Neuron (in vitro differentiated cells): ENCODE results near the gene PDE4DIP.
"Not testable (repeated sequence)": the region's sequence is repeated elsewhere in the genome, so short reads cannot be mapped to it uniquely, and the experiment has no call there.

Source experiments
- H2AFZ ChIP-seq: one replicate; pipeline ENCODE4 v1.6.1; 2013; ENCODE audit warnings: low read depth, mild to moderate bottlenecking, inconsistent platforms, low read length, moderate library complexity
- H3K27me3 ChIP-seq: one replicate; pipeline ENCODE4 v1.6.1; 2013; ENCODE audit warnings: low read length; ENCODE audit not compliant: insufficient read depth
- H3K36me3 ChIP-seq: one replicate; pipeline ENCODE4 v1.6.1; 2013; ENCODE audit warnings: low read length; ENCODE audit not compliant: insufficient read depth
- H3K4me1 ChIP-seq: one replicate; pipeline ENCODE4 v1.6.1; 2013; ENCODE audit warnings: low read length; ENCODE audit not compliant: insufficient read depth
- H3K4me3 ChIP-seq: 2 replicates; pipeline ENCODE4 v1.5.1; 2013; ENCODE audit warnings: mild to moderate bottlenecking, low read length, moderate library complexity
- H3K9me3 ChIP-seq: one replicate; pipeline ENCODE4 v1.6.1; 2013; ENCODE audit warnings: low read length

Gene PDE4DIP

DNA sequence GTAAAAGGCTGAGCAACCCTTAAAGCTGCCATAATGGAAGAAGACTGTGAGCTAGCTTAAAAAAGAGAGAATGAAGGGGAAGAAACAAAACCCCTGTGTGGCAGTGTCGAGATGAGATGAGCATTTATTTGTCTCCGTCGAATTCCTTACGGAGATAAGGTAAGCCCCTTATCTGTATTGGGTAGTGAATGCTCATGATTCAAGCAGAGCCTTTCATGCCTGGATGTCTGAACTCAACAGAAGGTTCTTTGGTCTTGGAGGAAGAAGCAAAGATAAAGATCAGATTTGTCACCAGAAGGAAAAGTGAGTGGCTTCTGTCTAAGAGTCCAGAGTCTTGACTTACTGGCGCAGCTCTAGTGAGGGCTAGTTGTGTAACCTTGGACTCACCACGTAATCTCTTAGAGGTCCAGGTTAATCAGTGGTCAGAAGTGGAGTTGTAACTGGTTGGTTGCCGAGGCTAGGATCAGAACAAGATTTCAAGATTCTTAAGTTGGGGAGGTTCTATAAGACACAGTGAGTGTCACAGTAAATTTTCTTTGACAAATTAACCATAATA, 146.1 kb downstream of the PDE4DIP start:
- H3K27me3 ChIP-seq, H2AFZ ChIP-seq, H3K9me3 ChIP-seq, H3K4me1 ChIP-seq, H3K36me3 ChIP-seq, H3K4me3 ChIP-seq: not testable (repeated sequence)

DNA sequence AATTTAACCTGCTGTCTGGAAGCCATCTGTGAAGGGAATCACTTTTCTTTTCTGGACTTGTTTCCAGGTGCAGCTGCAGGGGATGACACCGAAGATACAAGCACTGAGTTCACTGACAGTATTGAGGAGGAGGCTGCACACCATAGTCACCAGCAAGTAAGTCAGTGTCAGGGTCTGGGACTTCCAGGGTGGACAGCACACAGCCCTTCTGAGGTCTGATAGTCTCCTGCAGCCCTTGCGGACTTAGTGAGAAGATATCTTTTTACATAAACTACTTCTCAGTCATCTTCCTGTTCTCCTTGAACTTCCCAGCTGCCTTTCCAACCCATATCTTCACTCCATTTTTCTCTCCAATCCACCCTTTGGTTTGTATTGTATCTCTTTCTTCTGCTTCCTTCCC, 147.6 kb downstream of the PDE4DIP start:
- not testable (repeated sequence) for H3K4me3 ChIP-seq, H2AFZ ChIP-seq, H3K27me3 ChIP-seq, H3K9me3 ChIP-seq, H3K36me3 ChIP-seq, H3K4me1 ChIP-seq

DNA sequence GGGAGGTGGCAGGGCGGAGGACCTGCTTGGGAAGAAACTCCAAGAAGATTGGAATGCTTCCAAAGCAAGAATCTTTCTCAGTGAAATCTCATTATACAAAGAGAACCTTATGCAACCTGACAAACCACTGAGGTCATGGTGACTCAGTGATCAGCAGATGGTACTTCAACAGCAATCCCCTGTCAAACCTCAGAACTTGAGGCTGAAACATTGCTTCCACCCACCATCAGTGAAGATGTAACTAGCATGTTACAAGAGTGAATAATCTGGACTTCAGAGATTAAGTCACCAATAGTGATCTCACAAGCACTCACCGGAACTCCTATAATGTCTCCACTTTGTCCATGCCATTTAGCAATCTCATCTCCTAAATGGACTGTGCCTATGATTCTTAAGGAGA, 148.1 kb downstream of the PDE4DIP start:
- not testable (repeated sequence) for H3K36me3 ChIP-seq, H3K4me3 ChIP-seq, H3K27me3 ChIP-seq, H2AFZ ChIP-seq, H3K4me1 ChIP-seq, H3K9me3 ChIP-seq

DNA sequence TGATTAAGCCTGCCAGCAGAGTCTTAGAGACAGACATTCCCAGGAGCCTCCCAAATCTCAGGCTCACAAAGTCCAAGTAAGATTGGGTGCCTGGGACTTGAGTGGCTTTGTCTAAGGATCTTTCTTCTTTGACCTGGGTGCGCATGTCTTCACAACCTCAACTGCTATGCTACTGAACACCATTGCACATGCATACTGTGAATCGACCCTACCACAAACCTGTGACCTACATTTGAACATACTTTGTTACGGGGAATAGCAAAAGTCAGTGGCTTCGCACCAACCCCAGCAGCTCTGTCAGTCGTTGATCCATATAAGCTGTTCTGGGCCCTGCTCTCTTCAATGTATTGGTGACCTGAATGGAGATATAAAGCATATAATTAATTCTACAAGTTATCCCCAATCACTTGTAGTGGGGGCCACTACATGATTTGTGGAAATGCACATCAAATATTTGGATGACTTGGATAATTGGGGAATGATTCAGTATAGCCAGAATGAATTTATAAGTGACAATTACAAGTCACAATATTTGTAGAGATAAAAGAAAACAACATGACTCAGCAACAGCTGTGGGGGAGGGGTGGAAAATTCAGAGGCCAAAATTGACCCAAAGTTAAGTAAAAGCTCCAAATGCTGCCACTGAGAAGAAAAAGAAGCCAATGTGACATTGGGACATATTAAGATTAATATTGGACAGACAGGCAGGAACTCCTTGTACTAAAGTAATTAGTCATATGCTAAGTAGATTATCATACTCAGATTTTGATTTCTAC, 152.4 kb downstream of the PDE4DIP start:
- H3K4me3 ChIP-seq, H3K36me3 ChIP-seq, H3K9me3 ChIP-seq, H2AFZ ChIP-seq, H3K4me1 ChIP-seq, H3K27me3 ChIP-seq: not testable (repeated sequence)

DNA sequence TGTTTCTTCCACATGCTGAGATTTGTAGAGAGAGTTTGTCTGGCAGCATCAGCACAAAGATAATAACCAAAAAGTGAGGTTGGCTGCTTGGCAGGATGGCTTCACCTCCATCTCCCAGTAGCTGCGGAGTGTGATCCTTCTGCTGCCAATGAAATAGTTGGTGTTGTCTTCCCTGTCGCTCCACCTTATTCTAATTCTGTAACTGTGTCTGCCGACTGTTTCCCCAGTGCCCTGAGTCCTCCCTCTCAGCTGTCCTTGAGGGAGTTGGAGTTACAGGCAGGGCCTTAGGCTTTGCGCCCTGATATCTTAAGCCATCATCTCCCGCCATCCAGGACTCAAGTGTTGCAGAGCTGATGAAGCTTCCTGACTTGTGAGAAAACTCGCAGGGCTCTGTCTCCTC, 153.2 kb downstream of the PDE4DIP start:
- H3K27me3 ChIP-seq, H3K9me3 ChIP-seq, H3K4me3 ChIP-seq, H3K36me3 ChIP-seq, H3K4me1 ChIP-seq, H2AFZ ChIP-seq: not testable (repeated sequence)

DNA sequence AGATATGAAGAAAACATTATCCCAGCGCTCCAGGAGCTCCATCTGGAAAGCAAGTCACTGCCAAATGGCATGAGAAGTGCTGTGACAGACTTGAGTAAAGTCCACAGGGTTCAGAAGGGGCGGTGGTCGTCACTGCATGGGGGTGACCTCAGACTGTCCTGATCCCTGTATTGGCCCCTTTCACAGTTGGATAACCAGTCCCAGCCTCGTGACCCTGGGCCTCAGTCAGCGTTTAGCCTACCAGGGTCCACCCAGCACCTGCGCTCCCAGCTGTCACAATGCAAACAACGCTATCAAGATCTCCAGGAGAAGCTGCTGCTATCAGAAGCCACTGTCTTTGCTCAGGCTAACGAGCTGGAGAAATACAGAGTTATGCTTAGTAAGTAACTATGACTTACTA, 158.4 kb downstream of the PDE4DIP start:
- H3K9me3 ChIP-seq, H3K36me3 ChIP-seq, H3K4me1 ChIP-seq, H3K4me3 ChIP-seq, H2AFZ ChIP-seq, H3K27me3 ChIP-seq: not testable (repeated sequence)

DNA sequence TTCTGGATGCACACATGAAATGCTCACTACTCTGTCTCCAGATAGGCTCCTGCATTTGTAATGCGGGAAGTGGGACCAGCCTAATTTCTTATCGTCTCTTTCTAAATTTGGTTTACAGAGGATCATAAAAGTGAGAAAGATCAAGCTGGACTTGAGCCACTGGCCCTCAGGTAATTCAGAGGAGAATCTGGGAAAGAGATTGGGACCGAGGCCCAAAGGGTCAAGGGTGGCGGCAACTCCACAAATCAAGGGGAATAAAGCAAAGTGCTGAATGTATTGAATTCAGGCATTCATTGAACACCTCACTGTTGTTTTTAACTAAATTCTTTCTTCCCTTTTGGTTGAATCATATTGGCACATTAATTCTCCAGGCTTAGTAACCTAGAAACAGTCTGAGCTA, 164.1 kb downstream of the PDE4DIP start:
- H3K4me3 ChIP-seq, H3K4me1 ChIP-seq, H3K9me3 ChIP-seq, H3K36me3 ChIP-seq, H3K27me3 ChIP-seq, H2AFZ ChIP-seq: not testable (repeated sequence)

DNA sequence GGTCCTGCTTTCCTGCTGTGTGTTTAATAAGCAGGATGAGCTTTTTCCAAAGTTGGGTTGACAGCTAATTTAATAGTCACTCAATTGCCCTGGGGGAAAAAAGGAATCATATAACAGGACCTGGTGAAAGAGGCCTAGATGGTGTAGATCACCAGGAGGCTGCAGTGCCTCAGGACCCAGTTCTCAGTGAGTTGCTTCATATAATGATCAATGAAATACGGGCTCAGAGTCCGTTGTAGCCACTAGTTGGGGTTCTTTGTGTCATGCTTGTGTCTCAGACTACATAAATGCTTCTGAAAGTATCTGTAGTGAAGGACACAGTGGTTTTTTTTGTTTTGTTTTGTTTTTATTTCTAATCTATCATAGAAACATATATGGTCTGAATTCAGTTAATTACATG, 164.5 kb downstream of the PDE4DIP start:
- not testable (repeated sequence) for H2AFZ ChIP-seq, H3K4me3 ChIP-seq, H3K9me3 ChIP-seq, H3K4me1 ChIP-seq, H3K27me3 ChIP-seq, H3K36me3 ChIP-seq

DNA sequence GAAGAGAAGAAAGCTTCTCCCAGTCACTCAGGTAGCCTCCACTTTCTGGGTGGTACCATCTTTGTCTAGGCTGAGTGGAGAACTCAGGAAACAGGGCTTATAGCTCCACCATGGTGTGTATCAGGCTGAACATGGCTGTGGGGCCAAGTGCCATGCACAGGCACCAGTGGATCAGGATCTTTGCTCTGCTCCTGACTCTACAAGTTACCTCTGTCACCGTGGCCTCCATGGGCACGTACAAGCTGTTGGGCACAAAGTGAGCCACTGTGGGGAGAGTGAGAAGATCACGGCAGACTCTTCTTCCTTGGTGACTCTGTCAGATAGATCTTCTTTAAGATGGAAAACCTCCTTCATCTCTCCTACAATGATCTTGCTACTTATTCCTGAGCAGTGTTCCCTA, 165.5 kb downstream of the PDE4DIP start:
- not testable (repeated sequence) for H3K27me3 ChIP-seq, H2AFZ ChIP-seq, H3K4me3 ChIP-seq, H3K9me3 ChIP-seq, H3K4me1 ChIP-seq, H3K36me3 ChIP-seq

DNA sequence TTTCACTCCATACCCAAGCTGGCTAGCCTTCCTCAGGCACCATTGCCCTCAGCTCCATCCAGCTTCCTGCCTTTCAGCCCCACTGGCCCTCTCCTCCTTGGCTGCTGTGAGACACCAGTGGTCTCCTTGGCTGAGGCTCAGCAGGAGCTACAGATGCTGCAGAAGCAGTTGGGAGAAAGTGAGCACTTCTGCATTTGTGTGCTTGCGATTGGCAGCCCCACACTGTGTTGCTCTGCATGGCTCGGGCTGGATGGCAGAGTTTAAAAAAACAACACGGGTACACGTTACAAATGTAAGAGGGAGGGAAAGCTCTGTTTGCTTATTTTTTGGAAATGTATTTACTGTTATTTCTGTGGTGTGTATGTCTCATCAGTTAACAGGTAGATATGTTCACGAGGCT, 168.4 kb downstream of the PDE4DIP start:
- H3K9me3 ChIP-seq, H3K4me3 ChIP-seq, H3K36me3 ChIP-seq, H3K27me3 ChIP-seq, H2AFZ ChIP-seq, H3K4me1 ChIP-seq: not testable (repeated sequence)

DNA sequence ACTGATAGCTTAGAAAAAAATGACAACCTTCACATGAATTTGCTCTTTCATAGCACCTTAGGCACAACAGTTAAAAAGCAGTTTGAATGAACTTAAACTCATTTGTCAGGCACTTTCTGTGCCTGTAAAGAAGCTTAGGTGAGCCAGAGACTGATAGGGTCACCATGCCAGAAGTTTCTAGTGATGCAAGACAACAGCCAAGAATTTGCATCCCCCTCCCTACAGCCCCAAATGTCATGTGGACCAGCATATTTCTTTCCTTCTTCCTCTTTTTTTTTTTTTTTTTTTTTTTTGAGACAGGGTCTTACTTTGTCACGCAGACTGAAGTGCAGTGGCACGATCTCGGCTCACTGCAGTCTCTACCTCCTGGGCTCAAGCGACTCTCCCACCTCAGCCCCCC, 169.3 kb downstream of the PDE4DIP start:
- H3K9me3 ChIP-seq, H3K27me3 ChIP-seq, H3K4me3 ChIP-seq, H3K4me1 ChIP-seq, H2AFZ ChIP-seq, H3K36me3 ChIP-seq: not testable (repeated sequence)

DNA sequence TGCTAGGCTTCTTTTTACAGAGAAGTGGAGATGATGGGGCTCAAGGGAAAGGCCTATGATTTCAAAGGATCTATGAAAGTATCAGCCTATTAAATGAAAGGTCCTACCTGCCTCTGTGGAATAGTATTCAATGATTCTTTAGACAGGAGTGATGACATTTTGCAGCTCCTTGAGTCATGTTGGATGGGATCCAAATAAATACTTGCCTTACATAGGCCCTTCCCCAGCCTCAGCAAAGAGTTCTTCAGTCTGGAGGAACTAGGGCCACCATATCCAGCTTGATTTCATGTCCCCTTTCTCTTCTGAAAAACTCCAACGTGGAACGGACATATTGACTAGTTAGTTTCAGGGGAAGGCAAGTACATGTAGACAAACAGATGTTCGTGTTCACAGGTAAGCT, 171.3 kb downstream of the PDE4DIP start:
- not testable (repeated sequence) for H3K9me3 ChIP-seq, H3K27me3 ChIP-seq, H3K4me1 ChIP-seq, H2AFZ ChIP-seq, H3K36me3 ChIP-seq, H3K4me3 ChIP-seq

DNA sequence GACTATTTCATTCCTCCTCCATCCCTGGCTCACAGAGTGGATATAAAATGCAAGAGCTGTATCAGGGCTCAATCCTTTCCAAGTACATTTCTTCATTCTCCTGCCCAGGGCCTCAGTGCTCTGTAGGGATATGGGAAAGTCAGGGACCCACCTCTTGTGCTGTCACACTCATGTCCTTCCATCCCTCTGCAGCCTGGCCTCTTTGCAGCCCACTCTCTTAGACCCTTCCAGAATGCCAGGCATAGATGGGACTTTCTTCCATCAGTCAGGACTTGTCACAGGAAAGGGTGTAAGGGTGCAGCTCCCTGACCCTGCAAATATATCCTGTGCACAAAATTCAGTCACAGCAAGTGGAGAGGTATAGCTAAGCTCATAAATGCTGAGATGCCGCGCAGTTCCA, 172.4 kb downstream of the PDE4DIP start:
- H3K36me3 ChIP-seq, H3K9me3 ChIP-seq, H3K4me3 ChIP-seq, H2AFZ ChIP-seq, H3K4me1 ChIP-seq, H3K27me3 ChIP-seq: not testable (repeated sequence)

DNA sequence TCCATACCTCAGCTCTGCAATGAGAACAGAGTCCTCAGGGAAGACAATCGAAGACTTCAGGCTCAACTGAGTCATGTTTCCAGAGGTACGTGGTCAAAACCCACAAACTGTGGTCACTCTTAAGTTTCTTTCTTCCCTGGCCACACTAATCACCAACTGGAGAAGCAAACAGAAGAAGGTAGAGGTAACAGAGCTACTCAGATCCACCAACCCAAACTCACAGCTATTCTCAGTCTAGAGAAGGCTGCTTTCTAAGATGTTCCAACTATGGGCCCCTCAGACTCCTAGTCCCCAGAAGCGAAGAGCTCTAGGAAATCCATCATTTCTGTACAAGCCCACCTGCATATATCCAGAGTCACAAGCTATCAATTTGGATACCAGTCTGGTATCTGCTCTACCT, 174.3 kb downstream of the PDE4DIP start:
- not testable (repeated sequence) for H3K4me3 ChIP-seq, H3K36me3 ChIP-seq, H3K4me1 ChIP-seq, H3K27me3 ChIP-seq, H3K9me3 ChIP-seq, H2AFZ ChIP-seq
